IMR-90 (cell line): Measurements from ENCODE around the gene RSPO4. TPM values are rescaled to one million over a fixed set of nuclear protein-coding genes. Genes with fewer than 3 reads are reported as not detected.

Experiments used
- ATAC-seq: fragments of 200-7000 bp; cut with Tn5 transposase; 2 replicates; pipeline ENCODE4 v1.9.1; 2020; ENCODE audit warnings: low read depth, mild to moderate bottlenecking, moderate library complexity
- BruUV-seq: library from RNA; stranded (reverse); fragments of 400-500 nt; replicated peaks from 2 replicates; lab custom pipeline; 2021; lab: Mats Ljungman, UMichigan
- CTCF ChIA-PET: fragments of 300-600 bp; formaldehyde crosslinking; extraction: SDS; loops from one replicate; lab custom pipeline; 2021; ENCODE audit warnings: antibody characterized with exemption; lab: Yijun Ruan, JAX
- POLR2A ChIA-PET: fragments of 300-600 bp; sonication (Branson Sonifier 250); formaldehyde crosslinking; loops from one replicate; lab custom pipeline; 2022; ENCODE audit warnings: antibody characterized with exemption; ENCODE audit not compliant: unreplicated experiment; lab: Charles Lee
- DNase-seq: peaks from one replicate; pipeline ENCODE4 v3.0.0; 2013
- H2AFZ ChIP-seq: replicated peaks from 2 replicates; pipeline ENCODE3; 2013; ENCODE audit warnings: low read length, mild to moderate bottlenecking; ENCODE audit not compliant: poor library complexity
- H2AK5ac ChIP-seq: 2 replicates; pipeline ENCODE4 v1.6.1; 2013; ENCODE audit warnings: low read depth, low read length, inconsistent platforms
- H2AK9ac ChIP-seq: replicated peaks from 2 replicates; pipeline ENCODE3; 2013; ENCODE audit warnings: mild to moderate bottlenecking, low read depth, low read length, moderate library complexity; ENCODE audit not compliant: poor library complexity
- H2BK120ac ChIP-seq: 2 replicates; pipeline ENCODE4 v1.6.1; 2013; ENCODE audit warnings: low read depth, low read length, inconsistent platforms
- H2BK15ac ChIP-seq: 3 replicates; pipeline ENCODE4 v1.6.1; 2013; ENCODE audit warnings: low read depth, low read length, inconsistent platforms
- H2BK20ac ChIP-seq: 2 replicates; pipeline ENCODE4 v1.6.1; 2013; ENCODE audit warnings: low read depth, mild to moderate bottlenecking, inconsistent platforms, low read length, moderate library complexity
- H2BK5ac ChIP-seq: 2 replicates; pipeline ENCODE4 v1.6.1; 2013; ENCODE audit warnings: mild to moderate bottlenecking, low read depth, low read length, inconsistent platforms; ENCODE audit not compliant: poor library complexity, severe bottlenecking
- H3K14ac ChIP-seq: replicated peaks from 2 replicates; pipeline ENCODE4 v1.6.1; 2013; ENCODE audit warnings: low read depth, low read length, inconsistent platforms
- H3K18ac ChIP-seq: 2 replicates; pipeline ENCODE4 v1.6.1; 2013; ENCODE audit warnings: low read depth, low read length, control low read depth
- H3K23ac ChIP-seq: 2 replicates; pipeline ENCODE4 v1.6.1; 2013; ENCODE audit warnings: low read depth, low read length, inconsistent platforms
- H3K27ac ChIP-seq: 2 replicates; pipeline ENCODE4 v1.5.1; 2013; ENCODE audit warnings: mild to moderate bottlenecking, control low read depth, low read length; ENCODE audit not compliant: insufficient read depth
- H3K27me3 ChIP-seq: 2 replicates; pipeline ENCODE4 v1.6.1; 2013; ENCODE audit warnings: low read length; ENCODE audit not compliant: control insufficient read depth, insufficient read depth
- H3K36me3 ChIP-seq: 2 replicates; pipeline ENCODE4 v1.6.1; 2013; ENCODE audit warnings: low read length, mixed read lengths; ENCODE audit not compliant: control insufficient read depth, insufficient read depth
- H3K4ac ChIP-seq: 2 replicates; pipeline ENCODE4 v1.6.1; 2013; ENCODE audit warnings: low read depth, low read length, inconsistent platforms
- H3K4me1 ChIP-seq: 2 replicates; pipeline ENCODE4 v1.6.1; 2013; ENCODE audit warnings: low read length, mixed read lengths; ENCODE audit not compliant: control insufficient read depth, insufficient read depth
- H3K4me2 ChIP-seq: 2 replicates; pipeline ENCODE4 v1.6.1; 2013; ENCODE audit warnings: low read depth, mild to moderate bottlenecking, control low read depth, low read length, moderate library complexity
- H3K4me3 ChIP-seq: 2 replicates; pipeline ENCODE4 v1.5.1; 2013; ENCODE audit warnings: low read depth, mild to moderate bottlenecking, control low read depth, low read length, moderate library complexity; ENCODE audit not compliant: insufficient read depth
- H3K56ac ChIP-seq: 2 replicates; pipeline ENCODE4 v1.6.1; 2013; ENCODE audit warnings: low read length, inconsistent platforms; ENCODE audit not compliant: insufficient read depth; ENCODE audit errors: extremely low read depth
- H3K79me1 ChIP-seq, 2 experiments: 2 replicates each; pipeline ENCODE4 v1.6.1; 2013; ENCODE audit warnings: low read length in 2 of 2, inconsistent platforms in 1 of 2, low read depth in 1 of 2
- H3K9ac ChIP-seq: 2 replicates; pipeline ENCODE4 v1.6.1; 2013; ENCODE audit warnings: low read depth, low read length, control low read depth
- H3K9me1 ChIP-seq: 2 replicates; pipeline ENCODE4 v1.6.1; 2013; ENCODE audit warnings: low read length, inconsistent platforms; ENCODE audit not compliant: insufficient read depth
- H3K9me3 ChIP-seq: 2 replicates; pipeline ENCODE4 v1.6.1; 2013; ENCODE audit warnings: low read length; ENCODE audit not compliant: control insufficient read depth, insufficient read depth
- H4K20me1 ChIP-seq: 2 replicates; pipeline ENCODE4 v1.6.1; 2013; ENCODE audit warnings: low read length, inconsistent platforms; ENCODE audit not compliant: insufficient read depth
- H4K5ac ChIP-seq: 2 replicates; pipeline ENCODE4 v1.6.1; 2013; ENCODE audit warnings: mild to moderate bottlenecking, low read depth, low read length, control low read depth
- H4K8ac ChIP-seq, 2 experiments: 2 replicates each; pipeline ENCODE4 v1.6.1; 2013; ENCODE audit warnings: low read depth in 2 of 2, low read length in 2 of 2, control low read depth in 1 of 2, inconsistent platforms in 1 of 2
- H4K91ac ChIP-seq: 2 replicates; pipeline ENCODE4 v1.6.1; 2013; ENCODE audit warnings: low read depth, low read length, inconsistent platforms; ENCODE audit not compliant: insufficient read depth
- CEBPB ChIP-seq: IDR thresholded peaks from 2 replicates; pipeline ENCODE4 v1.6.1; 2012; ENCODE audit warnings: low read depth, low read length, improper control_type of control experiment
- CTCF ChIP-seq: conservative IDR thresholded peaks from 2 replicates; pipeline ENCODE4 v1.5.1; 2012; ENCODE audit warnings: mild to moderate bottlenecking, low read depth, low read length, improper control_type of control experiment
- FOS ChIP-seq: fragments of 150-350 bp; IDR thresholded peaks from 2 replicates; pipeline ENCODE4 v1.6.1; 2016; ENCODE audit warnings: low read depth, low read length
- NFE2L2 ChIP-seq: fragments of 150-350 bp; IDR thresholded peaks from 2 replicates; pipeline ENCODE4 v1.6.1; 2016; ENCODE audit warnings: low read depth, mild to moderate bottlenecking, low read length
- POLR2A ChIP-seq: IDR thresholded peaks from 2 replicates; pipeline ENCODE4 v1.6.1; 2012; ENCODE audit warnings: mild to moderate bottlenecking, low read depth, low read length
- RAD21 ChIP-seq: IDR thresholded peaks from 2 replicates; pipeline ENCODE4 v1.6.1; 2012; ENCODE audit warnings: low read length, improper control_type of control experiment
- RCOR1 ChIP-seq: IDR thresholded peaks from 2 replicates; pipeline ENCODE4 v1.6.1; 2012; ENCODE audit warnings: mild to moderate bottlenecking, low read length, improper control_type of control experiment; ENCODE audit not compliant: insufficient replicate concordance
- USF2 ChIP-seq: fragments of 150-350 bp; IDR thresholded peaks from 2 replicates; pipeline ENCODE4 v1.6.1; 2017; ENCODE audit warnings: mild to moderate bottlenecking, antibody characterized with exemption, low read length, low read depth
- WGBS, 2 experiments: methylation state at CpG; one replicate each; pipeline versions ENCODE4 v1.1.5 to v1.1.7; 2013; ENCODE audit warnings: missing lambda C conversion rate in 2 of 2; ENCODE audit not compliant: insufficient read length in 1 of 2; ENCODE audit errors: extremely low coverage in 2 of 2; 5-methylcytosine and 5-hydroxymethylcytosine counted together
- dilution Hi-C: fragments of 300-500 bp; cut with HindIII; formaldehyde crosslinking; loops from one replicate; pipeline ENCODE4 v1.14.3; 2018; ENCODE audit warnings: low sequenced_read_pairs; ENCODE audit not compliant: unreplicated experiment
- in situ Hi-C: fragments of 300-500 bp; cut with MboI; formaldehyde crosslinking; loops from 3 replicates; pipeline ENCODE4 v1.14.3; 2019; ENCODE audit warnings: low sequenced_read_pairs, inconsistent platforms, mixed read lengths
- intact Hi-C: fragments of 100-400 bp; cut with micrococcal nuclease; formaldehyde crosslinking; loops from 2 replicates; pipeline ENCODE4 v1.10.0; 2022
- polyA plus RNA-seq, 3 experiments: library from polyadenylated mRNA; depleted of rRNA; stranded (reverse); fragments of >200 nt; gene quantifications; 2 replicates each; pipeline ENCODE4 v1.2.3, GENCODE V29; 2012; ENCODE audit warnings: low replicate concordance in 1 of 3
- total RNA-seq: library from RNA; depleted of rRNA; stranded (reverse); fragments of >200 nt; gene quantifications from 2 replicates; pipeline ENCODE4 v1.2.3, GENCODE V29; 2012

The RSPO4 gene
- total and polyA plus RNA-seq, 2 of the 4 experiments (the other 2 are of a cell fraction) = not detected

GRCh38 chr20:925516-925915 lies 76.6 kb downstream of the RSPO4 start:
- Histone ChIP-seq H3K56ac (no peak overlapping the region), H3K9me1 (no peaks in the 10 kb centered on the region), H3K4me3 (no peak overlapping the region), H3K4ac (no peak overlapping the region), H2BK120ac (no peak overlapping the region), H3K27me3 (no peaks in the 10 kb centered on the region), H2BK5ac (no peak overlapping the region), H2AK9ac (no peak overlapping the region), H3K23ac (no peak overlapping the region), H4K20me1 (no peaks in the 10 kb centered on the region), H3K18ac (no peak overlapping the region), H2BK20ac (no peak overlapping the region), H3K27ac (no peak overlapping the region), H3K9ac (no peak overlapping the region), H4K5ac (no peak overlapping the region), H3K9me3 (no peaks in the 10 kb centered on the region), H2BK15ac (no peak overlapping the region), H2AK5ac (no peak overlapping the region), H2AFZ (no peak overlapping the region), H4K8ac (no peak overlapping the region), H3K14ac (no peak overlapping the region), H3K79me1 (no peaks in the 10 kb centered on the region), H3K4me2 (no peak overlapping the region), H4K91ac (no peak overlapping the region), H3K36me3 (no peaks in the 10 kb centered on the region), H3K4me1 (no peaks in the 10 kb centered on the region)
- in situ Hi-C loops = no loop called here
- CTCF ChIA-PET = no interaction called here
- ATAC-seq = no peak
- WGBS, 2 experiments = no CpG with 5 or more reads among the region's 9 CpGs
- TF ChIP-seq FOS = no peak
- no peak for TF ChIP-seq USF2
- no peak for TF ChIP-seq POLR2A
- TF ChIP-seq RAD21 = no peak
- TF ChIP-seq CEBPB = no peak
- no peak for TF ChIP-seq NFE2L2
- no peak for TF ChIP-seq RCOR1
- TF ChIP-seq CTCF = no peak
- DNase-seq = no peak
- POLR2A ChIA-PET = no interaction called here
- intact Hi-C loops = no loop called here
- dilution Hi-C loops = no loop called here
- BruUV-seq = no TSS peak
